HepG2 (cell line): ENCODE results near the gene CBX7. TPM values are rescaled to one million over a fixed set of nuclear protein-coding genes. Genes with fewer than 3 reads are reported as not detected.

Experiments
- CERS6 ChIP-seq: sonication (generic); formaldehyde crosslinking; IDR thresholded peaks from 2 replicates; pipeline ENCODE4 v1.5.0; 2020; ENCODE audit warnings: missing genetic modification reagents
- CHD2 ChIP-seq: IDR thresholded peaks from 2 replicates; pipeline ENCODE4 v1.6.1; 2011; ENCODE audit warnings: low read depth, low read length, improper control_type of control experiment
- DMTF1 ChIP-seq: sonication (generic); formaldehyde crosslinking; IDR thresholded peaks from 2 replicates; pipeline ENCODE4 v1.4.0; 2020; ENCODE audit warnings: mild to moderate bottlenecking, missing genetic modification reagents
- DRAP1 ChIP-seq: IDR thresholded peaks from 2 replicates; pipeline ENCODE4 v1.6.1; 2016; ENCODE audit warnings: missing genetic modification reagents, missing compliant biosample characterization
- HDAC1 ChIP-seq: sonication (generic); formaldehyde crosslinking; IDR thresholded peaks from 2 replicates; pipeline ENCODE4 v1.5.1; 2020; ENCODE audit warnings: mild to moderate bottlenecking, missing genetic modification reagents
- KLF15 ChIP-seq: sonication (generic); formaldehyde crosslinking; IDR thresholded peaks from 2 replicates; pipeline ENCODE4 v1.8.1; 2023; ENCODE audit warnings: borderline replicate concordance, mild to moderate bottlenecking, inconsistent platforms, missing genetic modification reagents, mixed read lengths
- NCOR1 ChIP-seq: fragments of 200-600 bp; sonication (generic); IDR thresholded peaks from 2 replicates; pipeline ENCODE4 v1.7.0; 2017; ENCODE audit warnings: antibody characterized with exemption, low read length, borderline replicate concordance
- PHF21A ChIP-seq: sonication (generic); formaldehyde crosslinking; IDR thresholded peaks from 2 replicates; pipeline ENCODE4 v1.5.0; 2020; ENCODE audit warnings: mild to moderate bottlenecking, missing genetic modification reagents
- SMAD3 ChIP-seq: sonication (generic); formaldehyde crosslinking; IDR thresholded peaks from 2 replicates; pipeline ENCODE4 v1.4.0; 2020; ENCODE audit warnings: missing genetic modification reagents
- SUZ12 ChIP-seq: fragments of 150-350 bp; IDR thresholded peaks from 2 replicates; pipeline ENCODE4 v1.6.1; 2014; ENCODE audit warnings: low read depth, low read length
- ZBTB39 ChIP-seq: sonication (generic); formaldehyde crosslinking; IDR thresholded peaks from 2 replicates; pipeline ENCODE4 v1.5.0; 2020; ENCODE audit warnings: missing genetic modification reagents
- ZBTB8A ChIP-seq: sonication (generic); formaldehyde crosslinking; IDR thresholded peaks from 2 replicates; pipeline ENCODE4 v1.4.0; 2020; ENCODE audit warnings: mild to moderate bottlenecking, low read depth, missing genetic modification reagents, borderline replicate concordance
- ZNF281 ChIP-seq: sonication (generic); formaldehyde crosslinking; IDR thresholded peaks from 2 replicates; pipeline ENCODE4 v1.4.0; 2020; ENCODE audit warnings: missing genetic modification reagents, borderline replicate concordance
- ZNF350 ChIP-seq: sonication (generic); formaldehyde crosslinking; IDR thresholded peaks from 2 replicates; pipeline ENCODE4 v1.4.0; 2020; ENCODE audit warnings: mild to moderate bottlenecking, low read depth, missing genetic modification reagents, borderline replicate concordance
- ZNF354B ChIP-seq: sonication (generic); formaldehyde crosslinking; IDR thresholded peaks from 2 replicates; pipeline ENCODE4 v1.8.0; 2022; ENCODE audit warnings: mild to moderate bottlenecking, missing genetic modification reagents
- ZNF704 ChIP-seq: sonication (generic); formaldehyde crosslinking; IDR thresholded peaks from 2 replicates; pipeline ENCODE4 v1.8.1; 2023; ENCODE audit warnings: mild to moderate bottlenecking, inconsistent platforms, moderate library complexity, missing genetic modification reagents, borderline replicate concordance
- ZSCAN25 ChIP-seq: sonication (generic); formaldehyde crosslinking; IDR thresholded peaks from 2 replicates; pipeline ENCODE4 v1.8.0; 2022; ENCODE audit warnings: mild to moderate bottlenecking, missing genetic modification reagents
- polyA plus RNA-seq, 8 experiments: library from polyadenylated mRNA; depleted of rRNA in 3 of 8; stranded (reverse) in 7 of 8; unstranded in 1 of 8; fragments of >200 nt; fragmentation: Illumina TruSeq in 4 of 8; extraction: Trizol in 4 of 8; gene quantifications; 2 replicates each; pipeline versions ENCODE4 v1.2.1 to v1.2.3, GENCODE V29; 2011 to 2016; ENCODE audit warnings: low read depth in 4 of 8, missing spikeins in 1 of 8, mixed read lengths in 1 of 8; ENCODE audit not compliant: insufficient read depth in 1 of 8
- total RNA-seq, 5 experiments: library from RNA; depleted of rRNA; stranded (reverse); fragments of >200 nt; fragmentation: Illumina TruSeq; extraction: Trizol; gene quantifications; 2 replicates each; pipeline ENCODE4 v1.2.3, GENCODE V29; 2016; ENCODE audit warnings: low read depth in 1 of 5
- TF ChIP-seq, protein P1 (sequence below): sonication (generic); formaldehyde crosslinking; IDR thresholded peaks from 2 replicates; pipeline ENCODE4 v1.9.0; 2021; ENCODE audit warnings: missing genetic modification reagents, borderline replicate concordance

CBX7 gene
- total and polyA plus RNA-seq, 2 of the 13 experiments (the other 11 are each of a cell fraction or from before 2014, with no cell fraction given) = 0.35 to 4.9 TPM

GRCh38 chr22:39153220-39153717 lies 789 bp upstream of the CBX7 start (continued):
- TF ChIP-seq CERS6 (CRISPR knock-in tag) = no peak
- no peak for TF ChIP-seq PHF21A
- TF ChIP-seq ZNF354B (CRISPR knock-in tag) = no peak
- no peak for TF ChIP-seq ZNF281 (CRISPR knock-in tag)
- 0 out of 2 replicates have a peak, but pooled peaks have one; percentile 9 for TF ChIP-seq HDAC1 (CRISPR knock-in tag)
- TF ChIP-seq DMTF1 (CRISPR knock-in tag) = no peak
- TF ChIP-seq NCOR1 = no peak
- TF ChIP-seq ZBTB39 = no peak
- peak; percentile 24; the same call in 1 of the 2 replicates for TF ChIP-seq ZNF350 (CRISPR knock-in tag)
- no peak for TF ChIP-seq SUZ12
- TF ChIP-seq SMAD3 = no peak
- no peak for TF ChIP-seq CHD2
- TF ChIP-seq KLF15 = no peak
- no peak for TF ChIP-seq ZSCAN25 (CRISPR knock-in tag)
- TF ChIP-seq, protein P1, sequence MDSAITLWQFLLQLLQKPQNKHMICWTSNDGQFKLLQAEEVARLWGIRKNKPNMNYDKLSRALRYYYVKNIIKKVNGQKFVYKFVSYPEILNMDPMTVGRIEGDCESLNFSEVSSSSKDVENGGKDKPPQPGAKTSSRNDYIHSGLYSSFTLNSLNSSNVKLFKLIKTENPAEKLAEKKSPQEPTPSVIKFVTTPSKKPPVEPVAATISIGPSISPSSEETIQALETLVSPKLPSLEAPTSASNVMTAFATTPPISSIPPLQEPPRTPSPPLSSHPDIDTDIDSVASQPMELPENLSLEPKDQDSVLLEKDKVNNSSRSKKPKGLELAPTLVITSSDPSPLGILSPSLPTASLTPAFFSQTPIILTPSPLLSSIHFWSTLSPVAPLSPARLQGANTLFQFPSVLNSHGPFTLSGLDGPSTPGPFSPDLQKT (CRISPR knock-in tag) = no peak
- TF ChIP-seq DRAP1 = no peak
- 0 out of 2 replicates have a peak, but pooled peaks have one; percentile 10 for TF ChIP-seq ZNF704 (CRISPR knock-in tag)
- TF ChIP-seq ZBTB8A (CRISPR knock-in tag) = no peak
